ENCODE data around the gene TEAD1.

TEAD1 gene

DNA sequence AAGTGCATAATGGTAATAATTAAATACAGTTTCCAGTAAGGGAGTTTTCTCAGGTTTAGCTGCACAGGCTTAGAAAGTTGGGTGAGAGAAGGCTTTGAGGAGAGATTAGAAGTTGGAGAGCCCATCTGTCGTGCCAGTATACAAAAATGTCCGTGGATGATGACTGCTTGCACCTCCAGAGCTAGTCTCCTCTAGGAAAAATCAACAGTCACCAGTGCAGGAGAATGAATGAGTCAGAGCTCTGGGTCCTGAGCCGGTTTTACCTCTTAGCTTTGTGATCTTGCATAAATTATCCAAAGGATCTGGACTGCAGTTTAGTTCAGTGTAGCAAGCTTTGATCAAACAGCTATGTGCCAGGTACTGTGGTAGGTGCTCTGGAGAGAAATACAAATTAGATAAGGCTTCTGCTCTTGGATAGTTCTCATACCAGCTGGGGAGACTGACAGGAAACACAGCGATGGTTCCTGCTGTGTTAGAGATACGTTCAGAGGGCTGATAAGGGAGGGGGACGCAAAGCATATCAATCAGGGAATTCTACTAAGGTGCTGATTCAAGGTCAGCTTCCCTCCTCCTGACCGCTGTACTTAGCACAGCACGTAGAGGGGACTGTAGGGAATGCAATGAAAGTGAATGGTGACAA lies 125.9 kb downstream of the TEAD1 start:
- ATAC-seq (ENCODE audit: low read depth) (peak; percentile 80), DNase-seq (ENCODE audit: low spot score) (no peak)
- H3K4me1 ChIP-seq (ENCODE audit: insufficient read depth, poor library complexity, severe bottlenecking): peaks cover 61% of the 10 kb centered on the region
- no peak overlapping the region for H3K4me3 ChIP-seq (ENCODE audit: severe bottlenecking)
- TF ChIP-seq, protein P1, sequence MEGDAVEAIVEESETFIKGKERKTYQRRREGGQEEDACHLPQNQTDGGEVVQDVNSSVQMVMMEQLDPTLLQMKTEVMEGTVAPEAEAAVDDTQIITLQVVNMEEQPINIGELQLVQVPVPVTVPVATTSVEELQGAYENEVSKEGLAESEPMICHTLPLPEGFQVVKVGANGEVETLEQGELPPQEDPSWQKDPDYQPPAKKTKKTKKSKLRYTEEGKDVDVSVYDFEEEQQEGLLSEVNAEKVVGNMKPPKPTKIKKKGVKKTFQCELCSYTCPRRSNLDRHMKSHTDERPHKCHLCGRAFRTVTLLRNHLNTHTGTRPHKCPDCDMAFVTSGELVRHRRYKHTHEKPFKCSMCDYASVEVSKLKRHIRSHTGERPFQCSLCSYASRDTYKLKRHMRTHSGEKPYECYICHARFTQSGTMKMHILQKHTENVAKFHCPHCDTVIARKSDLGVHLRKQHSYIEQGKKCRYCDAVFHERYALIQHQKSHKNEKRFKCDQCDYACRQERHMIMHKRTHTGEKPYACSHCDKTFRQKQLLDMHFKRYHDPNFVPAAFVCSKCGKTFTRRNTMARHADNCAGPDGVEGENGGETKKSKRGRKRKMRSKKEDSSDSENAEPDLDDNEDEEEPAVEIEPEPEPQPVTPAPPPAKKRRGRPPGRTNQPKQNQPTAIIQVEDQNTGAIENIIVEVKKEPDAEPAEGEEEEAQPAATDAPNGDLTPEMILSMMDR (IDR thresholded peaks at IDR 0.05; ENCODE audit: poor library complexity, severe bottlenecking): no peak
- peak overlapping the region; percentile 94 for H3K27ac ChIP-seq (ENCODE audit: poor library complexity, severe bottlenecking)
- H3K36me3 ChIP-seq (ENCODE audit: low read depth): peaks cover 4% of the 10 kb centered on the region; the same call in 1 of the 2 replicates
- no peaks in the 10 kb centered on the region for H3K27me3 ChIP-seq (ENCODE audit: insufficient read depth, poor library complexity, severe bottlenecking)
- no peaks in the 10 kb centered on the region for H3K9me3 ChIP-seq (ENCODE audit: severe bottlenecking)

DNA sequence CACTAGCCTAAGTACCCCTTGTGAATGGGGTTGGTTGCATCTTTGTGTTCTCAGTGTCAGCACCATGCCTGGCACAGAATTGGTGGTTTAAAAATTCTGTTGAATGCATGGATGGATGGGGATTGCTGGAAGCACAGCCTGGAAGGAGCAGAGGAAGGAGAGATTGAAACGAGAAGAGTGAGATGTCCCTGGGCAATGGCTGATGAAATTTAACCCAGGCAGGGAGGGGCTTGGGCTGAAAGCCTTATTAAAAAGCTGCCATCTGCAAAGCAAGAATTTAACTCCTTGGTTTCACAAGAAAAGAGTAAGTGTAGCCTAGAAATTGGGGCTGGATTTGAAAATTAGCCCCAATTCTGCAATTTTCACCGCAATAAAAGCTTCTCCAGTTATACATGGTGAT lies 126.7 kb downstream of the TEAD1 start:
- Histone ChIP-seq H3K36me3 (ENCODE audit: low read depth) (no peaks in the 10 kb centered on the region), H3K4me3 (ENCODE audit: severe bottlenecking) (no peak overlapping the region), H3K9me3 (ENCODE audit: severe bottlenecking) (no peaks in the 10 kb centered on the region), H3K4me1 (ENCODE audit: insufficient read depth, poor library complexity, severe bottlenecking) (peaks cover 65% of the 10 kb centered on the region), H3K27ac (ENCODE audit: poor library complexity, severe bottlenecking) (peak overlapping the region; percentile 94), H3K27me3 (ENCODE audit: insufficient read depth, poor library complexity, severe bottlenecking) (no peaks in the 10 kb centered on the region)
- no peak for ATAC-seq (ENCODE audit: low read depth)
- TF ChIP-seq, protein P1 (IDR thresholded peaks at IDR 0.05; ENCODE audit: poor library complexity, severe bottlenecking): no peak
- no peak for DNase-seq (ENCODE audit: low spot score)

DNA sequence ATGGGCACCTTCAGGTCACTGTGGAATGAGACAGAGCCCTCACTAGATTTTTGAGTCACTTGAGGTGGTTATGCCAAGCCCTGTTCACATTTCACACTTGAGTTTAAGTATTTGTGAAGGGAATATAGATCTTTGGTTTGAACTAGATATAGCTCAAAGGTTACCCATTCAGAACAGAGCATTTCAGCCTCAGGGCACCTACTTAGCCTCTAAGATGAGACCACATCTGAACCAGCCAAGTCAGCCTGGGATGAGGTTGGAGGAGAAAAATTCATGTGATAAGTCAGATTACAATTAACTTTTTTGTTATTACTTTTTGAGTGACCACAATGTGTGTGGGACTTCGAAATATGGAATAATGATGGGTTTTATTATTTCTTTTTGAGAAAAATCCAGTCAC lies 127.8 kb downstream of the TEAD1 start:
- Histone ChIP-seq H3K36me3 (ENCODE audit: low read depth) (0 out of 2 replicates have a peak, but pooled peaks cover 4% of the 10 kb centered on the region), H3K9me3 (ENCODE audit: severe bottlenecking) (no peaks in the 10 kb centered on the region), H3K4me3 (ENCODE audit: severe bottlenecking) (no peak overlapping the region), H3K27me3 (ENCODE audit: insufficient read depth, poor library complexity, severe bottlenecking) (no peaks in the 10 kb centered on the region), H3K4me1 (ENCODE audit: insufficient read depth, poor library complexity, severe bottlenecking) (peaks cover 75% of the 10 kb centered on the region), H3K27ac (ENCODE audit: poor library complexity, severe bottlenecking) (peak overlapping the region; percentile 94)
- ATAC-seq (ENCODE audit: low read depth) (no peak), DNase-seq (ENCODE audit: low spot score) (no peak)
- TF ChIP-seq, protein P1 (IDR thresholded peaks at IDR 0.05; ENCODE audit: poor library complexity, severe bottlenecking): no peak

DNA sequence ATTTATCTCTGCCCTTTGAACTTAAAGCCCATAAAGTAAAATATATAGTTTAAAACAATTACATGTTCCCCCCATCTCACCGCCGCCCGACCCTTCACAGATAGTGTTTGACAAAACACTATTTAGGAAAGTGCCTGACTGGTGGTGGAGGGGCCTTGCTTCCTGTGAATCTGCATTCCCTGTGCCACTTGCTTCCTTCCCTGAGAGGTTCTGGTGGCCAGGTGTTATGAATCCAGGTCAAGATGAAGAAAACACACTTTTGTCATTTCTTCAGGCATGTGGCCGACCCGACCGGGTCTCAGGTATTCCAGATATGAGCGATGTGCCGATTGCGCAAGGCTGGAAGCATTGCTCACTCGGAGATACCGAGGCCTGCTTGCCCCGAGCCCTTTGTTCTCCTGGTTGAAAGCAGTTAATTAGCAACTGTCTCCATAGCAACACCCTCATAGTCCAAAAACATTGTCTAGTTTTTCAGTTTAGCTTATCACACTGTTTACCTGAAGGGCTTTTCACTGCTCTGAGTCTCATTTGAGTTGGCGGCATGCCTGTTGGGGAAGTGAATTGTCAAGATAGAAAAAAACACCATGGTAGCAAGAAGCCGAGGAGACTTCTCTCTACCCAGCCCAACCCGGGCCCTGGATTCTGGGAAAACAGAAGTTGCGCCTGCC lies 128.3 kb downstream of the TEAD1 start:
- no peaks in the 10 kb centered on the region for H3K9me3 ChIP-seq (ENCODE audit: severe bottlenecking)
- peak overlapping the region; percentile 94 for H3K27ac ChIP-seq (ENCODE audit: poor library complexity, severe bottlenecking)
- TF ChIP-seq, protein P1 (IDR thresholded peaks at IDR 0.05; ENCODE audit: poor library complexity, severe bottlenecking): no peak
- H3K4me1 ChIP-seq (ENCODE audit: insufficient read depth, poor library complexity, severe bottlenecking): peaks cover 81% of the 10 kb centered on the region
- peak; percentile 83 for ATAC-seq (ENCODE audit: low read depth)
- DNase-seq (ENCODE audit: low spot score): peak; percentile 97
- 0 out of 2 replicates have a peak, but pooled peaks cover 4% of the 10 kb centered on the region for H3K36me3 ChIP-seq (ENCODE audit: low read depth)
- H3K27me3 ChIP-seq (ENCODE audit: insufficient read depth, poor library complexity, severe bottlenecking): no peaks in the 10 kb centered on the region
- no peak overlapping the region for H3K4me3 ChIP-seq (ENCODE audit: severe bottlenecking)
